ENCODE data around the gene KCNIP3.

The KCNIP3 gene

GRCh38 chr2:95351598-95351915 lies 54.4 kb downstream of the KCNIP3 start:
- ATAC-seq: no peak
- TF ChIP-seq ARNTL (CRISPR knock-in tag; IDR thresholded peaks at IDR 0.05; ENCODE audit: borderline replicate concordance, low read depth) (no peak), RARB (CRISPR knock-in tag; IDR thresholded peaks at IDR 0.05) (no peak), OSR1 (CRISPR knock-in tag; IDR thresholded peaks at IDR 0.05) (no peak), BACH2 (CRISPR knock-in tag; IDR thresholded peaks at IDR 0.05; ENCODE audit: borderline replicate concordance) (no peak)

GRCh38 chr2:95352310-95353054 lies 55.3 kb downstream of the KCNIP3 start:
- no peak for ATAC-seq
- TF ChIP-seq CREB5 (CRISPR knock-in tag; IDR thresholded peaks at IDR 0.05; ENCODE audit: low read depth) (no peak), ESRRG (CRISPR knock-in tag; IDR thresholded peaks at IDR 0.05) (no peak), TCF4 (CRISPR knock-in tag; IDR thresholded peaks at IDR 0.05; ENCODE audit: borderline replicate concordance) (no peak), RARB (CRISPR knock-in tag; IDR thresholded peaks at IDR 0.05) (no peak), TOX (CRISPR knock-in tag; IDR thresholded peaks at IDR 0.05; ENCODE audit: borderline replicate concordance) (no peak), ZNF8 (CRISPR knock-in tag; IDR thresholded peaks at IDR 0.05) (no peak), SNAI2 (CRISPR knock-in tag; IDR thresholded peaks at IDR 0.05) (no peak), ZC3H10 (CRISPR knock-in tag; IDR thresholded peaks at IDR 0.05) (no peak), POU6F1 (CRISPR knock-in tag; IDR thresholded peaks at IDR 0.05; ENCODE audit: borderline replicate concordance, low read depth) (no peak), ISL1 (CRISPR knock-in tag; IDR thresholded peaks at IDR 0.05) (no peak), CSRNP3 (CRISPR knock-in tag; IDR thresholded peaks at IDR 0.05) (no peak), OSR1 (CRISPR knock-in tag; IDR thresholded peaks at IDR 0.05) (no peak), BACH2 (CRISPR knock-in tag; IDR thresholded peaks at IDR 0.05; ENCODE audit: borderline replicate concordance) (no peak)

- ATAC-seq: no peak
- no peak for TF ChIP-seq ZFP3 (CRISPR knock-in tag; IDR thresholded peaks at IDR 0.05)
- no peak for TF ChIP-seq PPARA (CRISPR knock-in tag; IDR thresholded peaks at IDR 0.05; ENCODE audit: borderline replicate concordance)
- TF ChIP-seq ARNTL (CRISPR knock-in tag; IDR thresholded peaks at IDR 0.05; ENCODE audit: borderline replicate concordance, low read depth): no peak
- no peak for TF ChIP-seq ZC3H10 (CRISPR knock-in tag; IDR thresholded peaks at IDR 0.05)
- no peak for TF ChIP-seq PATZ1 (CRISPR knock-in tag; IDR thresholded peaks at IDR 0.05; ENCODE audit: borderline replicate concordance)
Observed at GRCh38 chr2:95353055-95353575, 56.0 kb downstream of the KCNIP3 start.

- ATAC-seq: no peak
- TF ChIP-seq ZC3H10 (CRISPR knock-in tag; IDR thresholded peaks at IDR 0.05) (no peak), ZFP30 (CRISPR knock-in tag; IDR thresholded peaks at IDR 0.05) (no peak)
Observed at GRCh38 chr2:95353613-95354468, 56.7 kb downstream of the KCNIP3 start.

GRCh38 chr2:95354469-95354901 lies 57.3 kb downstream of the KCNIP3 start:
- ATAC-seq: no peak
- TF ChIP-seq PPARA (CRISPR knock-in tag; IDR thresholded peaks at IDR 0.05; ENCODE audit: borderline replicate concordance) (no peak), TSHZ2 (CRISPR knock-in tag; IDR thresholded peaks at IDR 0.05) (no peak), ARNTL (CRISPR knock-in tag; IDR thresholded peaks at IDR 0.05; ENCODE audit: borderline replicate concordance, low read depth) (no peak), RARB (CRISPR knock-in tag; IDR thresholded peaks at IDR 0.05) (no peak), SNAI2 (CRISPR knock-in tag; IDR thresholded peaks at IDR 0.05) (no peak), TOX (CRISPR knock-in tag; IDR thresholded peaks at IDR 0.05; ENCODE audit: borderline replicate concordance) (no peak), CSRNP3 (CRISPR knock-in tag; IDR thresholded peaks at IDR 0.05) (no peak), ESRRG (CRISPR knock-in tag; IDR thresholded peaks at IDR 0.05) (no peak), CSDC2 (CRISPR knock-in tag; IDR thresholded peaks at IDR 0.05) (no peak), OSR1 (CRISPR knock-in tag; IDR thresholded peaks at IDR 0.05) (no peak), GLIS3 (CRISPR knock-in tag; IDR thresholded peaks at IDR 0.05) (no peak)
